PC-3 (cell line): ENCODE results near the gene AFF1. TPM values are rescaled to one million over a fixed set of nuclear protein-coding genes. Genes with fewer than 3 reads are reported as not detected.

ENCODE experiments used
- ATAC-seq: fragments of 200-7000 bp; cut with Tn5 transposase; 2 replicates; pipeline ENCODE4 v1.9.1; 2020; ENCODE audit warnings: mild to moderate bottlenecking, moderate library complexity
- BruUV-seq: library from RNA; stranded (reverse); fragments of 400-500 nt; replicated peaks from 2 replicates; lab custom pipeline; 2021; lab: Mats Ljungman, UMichigan
- CTCF ChIA-PET: fragments of 300-600 bp; sonication (Branson Sonifier 250); formaldehyde crosslinking; loops from one replicate; lab custom pipeline; 2022; ENCODE audit warnings: antibody characterized with exemption; lab: Charles Lee
- POLR2A ChIA-PET: fragments of 300-600 bp; sonication (Branson Sonifier 250); formaldehyde crosslinking; loops from one replicate; lab custom pipeline; 2022; ENCODE audit warnings: antibody characterized with exemption; ENCODE audit not compliant: unreplicated experiment; lab: Charles Lee
- DNase-seq: peaks from one replicate; pipeline ENCODE4 v3.0.0-alpha.2; 2015
- H2AFZ ChIP-seq: fragments of 300-600 bp; sonication (generic); 2 replicates; pipeline ENCODE4 v1.6.0; 2016; ENCODE audit warnings: antibody characterized with exemption, low read length
- H3F3A ChIP-seq: fragments of 300-600 bp; sonication (generic); one replicate; pipeline ENCODE4 v1.6.0; 2017; ENCODE audit warnings: antibody characterized with exemption, low read length, control low read depth, mild to moderate bottlenecking; ENCODE audit not compliant: unreplicated experiment
- H3K27ac ChIP-seq: fragments of 300-600 bp; sonication (generic); 2 replicates; pipeline ENCODE4 v1.5.1; 2016; ENCODE audit warnings: mild to moderate bottlenecking, low read length
- H3K27me3 ChIP-seq: fragments of 300-600 bp; sonication (generic); 2 replicates; pipeline ENCODE4 v1.6.1; 2016; ENCODE audit warnings: low read length, mixed read lengths
- H3K36me3 ChIP-seq: fragments of 300-600 bp; sonication (generic); 2 replicates; pipeline ENCODE4 v1.6.1; 2016; ENCODE audit warnings: low read depth, mixed run types, low read length, mixed read lengths
- H3K4me1 ChIP-seq: fragments of 300-600 bp; sonication (generic); 2 replicates; pipeline ENCODE4 v1.5.1; 2016; ENCODE audit warnings: low read length; ENCODE audit not compliant: insufficient read depth
- H3K4me2 ChIP-seq: fragments of 300-600 bp; sonication (generic); 2 replicates; pipeline ENCODE4 v1.6.0; 2016; ENCODE audit warnings: low read length
- H3K4me3 ChIP-seq: fragments of 300-600 bp; sonication (generic); 2 replicates; pipeline ENCODE4 v1.5.1; 2016; ENCODE audit warnings: mild to moderate bottlenecking, low read length, mixed read lengths
- H3K79me2 ChIP-seq: fragments of 300-600 bp; sonication (generic); 2 replicates; pipeline ENCODE4 v1.6.1; 2017; ENCODE audit warnings: low read length, mixed read lengths
- H3K9ac ChIP-seq: fragments of 300-600 bp; sonication (generic); 2 replicates; pipeline ENCODE4 v1.6.0; 2016; ENCODE audit warnings: mild to moderate bottlenecking, low read length
- H3K9me2 ChIP-seq: fragments of 300-600 bp; sonication (generic); replicated peaks from 2 replicates; pipeline ENCODE4 v1.6.1; 2016; ENCODE audit warnings: mixed run types, low read length, mixed read lengths
- H3K9me3 ChIP-seq: fragments of 300-600 bp; sonication (generic); 2 replicates; pipeline ENCODE4 v1.6.1; 2016; ENCODE audit warnings: low read length, mixed read lengths
- H4K20me1 ChIP-seq: fragments of 300-600 bp; sonication (generic); 2 replicates; pipeline ENCODE4 v1.6.1; 2016; ENCODE audit warnings: low read length, mixed read lengths
- CTCF ChIP-seq: fragments of 300-600 bp; sonication (generic); conservative IDR thresholded peaks from 2 replicates; pipeline ENCODE4 v1.5.1; 2017; ENCODE audit warnings: antibody characterized with exemption, low read depth, mild to moderate bottlenecking, low read length
- EZH2 ChIP-seq: fragments of 300-600 bp; sonication (generic); IDR thresholded peaks from one replicate; pipeline ENCODE4 v1.6.1; 2017; ENCODE audit warnings: antibody characterized with exemption, mild to moderate bottlenecking, low read length; ENCODE audit not compliant: unreplicated experiment
- EZH2phosphoT487 ChIP-seq: fragments of 300-600 bp; sonication (generic); IDR thresholded peaks from 2 replicates; pipeline ENCODE4 v1.6.1; 2018; ENCODE audit warnings: mild to moderate bottlenecking, antibody characterized with exemption, low read length, borderline replicate concordance
- intact Hi-C: fragments of 100-400 bp; cut with micrococcal nuclease; formaldehyde crosslinking; loops from 2 replicates; pipeline ENCODE4 v1.9.0; 2023
- total RNA-seq: library from RNA; depleted of rRNA; stranded (reverse); fragments of >200 nt; gene quantifications from 2 replicates; pipeline ENCODE4 v1.2.3, GENCODE V29; 2014

Gene AFF1
- total RNA-seq, 1 experiment from 2014 or later = 8.1 TPM

- Histone ChIP-seq H3K27me3 (no peaks in the 10 kb centered on the region), H3K9me3 (no peaks in the 10 kb centered on the region), H3K4me1 (peaks cover 18% of the 10 kb centered on the region), H2AFZ (no peak overlapping the region), H3K4me2 (no peak overlapping the region), H4K20me1 (no peaks in the 10 kb centered on the region), H3F3A (no peaks in the 10 kb centered on the region), H3K9ac (no peak overlapping the region), H3K27ac (no peak overlapping the region), H3K9me2 (no peaks in the 10 kb centered on the region), H3K36me3 (peaks cover 8% of the 10 kb centered on the region), H3K4me3 (no peak overlapping the region), H3K79me2 (no peaks in the 10 kb centered on the region)
- BruUV-seq = no TSS peak
- no peak for TF ChIP-seq CTCF
- no peak for TF ChIP-seq EZH2phosphoT487
- TF ChIP-seq EZH2 = no peak
- DNase-seq (no peak), ATAC-seq (no peak)
- ChIA-PET POLR2A (no interaction called here), CTCF (no interaction called here)
- intact Hi-C loops = no loop called here
Measured at GRCh38 chr4:87109945-87110344, 175.1 kb downstream of the AFF1 start.

GRCh38 chr4:87112063-87112462 is 177.3 kb downstream of the AFF1 start:
- BruUV-seq = no TSS peak
- Histone ChIP-seq H2AFZ (no peak overlapping the region), H3F3A (no peaks in the 10 kb centered on the region), H3K9ac (no peak overlapping the region), H3K27ac (no peak overlapping the region), H3K9me3 (no peaks in the 10 kb centered on the region), H3K79me2 (no peaks in the 10 kb centered on the region), H3K36me3 (peaks cover 8% of the 10 kb centered on the region; the same call in 1 of the 2 replicates), H3K4me1 (peaks cover 16% of the 10 kb centered on the region), H3K4me3 (no peak overlapping the region), H4K20me1 (no peaks in the 10 kb centered on the region), H3K27me3 (no peaks in the 10 kb centered on the region), H3K9me2 (no peaks in the 10 kb centered on the region), H3K4me2 (no peak overlapping the region)
- intact Hi-C loops = no loop called here
- TF ChIP-seq EZH2 = no peak
- TF ChIP-seq CTCF = no peak
- no peak for TF ChIP-seq EZH2phosphoT487
- CTCF ChIA-PET = no interaction called here
- DNase-seq = no peak
- POLR2A ChIA-PET = no interaction called here
- no peak for ATAC-seq

GRCh38 chr4:87114245-87115062 is 179.6 kb downstream of the AFF1 start:
- Histone ChIP-seq H3K9me2 (no peaks in the 10 kb centered on the region), H3K27me3 (no peaks in the 10 kb centered on the region), H3K4me1 (no peaks in the 10 kb centered on the region), H2AFZ (no peak overlapping the region), H4K20me1 (no peaks in the 10 kb centered on the region), H3F3A (no peaks in the 10 kb centered on the region), H3K4me3 (no peak overlapping the region), H3K27ac (no peak overlapping the region), H3K9me3 (no peaks in the 10 kb centered on the region), H3K9ac (no peak overlapping the region), H3K4me2 (no peak overlapping the region), H3K36me3 (no peaks in the 10 kb centered on the region), H3K79me2 (no peaks in the 10 kb centered on the region)
- intact Hi-C loops = no loop called here
- no peak for DNase-seq
- no TSS peak for BruUV-seq
- TF ChIP-seq CTCF (0 out of 2 replicates have a peak, but pooled peaks have one; percentile 14), EZH2phosphoT487 (no peak), EZH2 (no peak)
- ChIA-PET CTCF (interaction anchor here (0.6 kb wide), 1 partner anchor 95 kb away, joined by 6 read pairs; no protein-coding TSS in a partner anchor), POLR2A (no interaction called here)
- no peak for ATAC-seq
